ENCODE results near the gene KDM5B. TPM values are rescaled to one million over a fixed set of nuclear protein-coding genes. Genes with fewer than 3 reads are reported as not detected.

KDM5B gene
- total RNA-seq, 6 experiments from 2014 or later = 12.0 to 22.6 (median 16.1) TPM

DNA sequence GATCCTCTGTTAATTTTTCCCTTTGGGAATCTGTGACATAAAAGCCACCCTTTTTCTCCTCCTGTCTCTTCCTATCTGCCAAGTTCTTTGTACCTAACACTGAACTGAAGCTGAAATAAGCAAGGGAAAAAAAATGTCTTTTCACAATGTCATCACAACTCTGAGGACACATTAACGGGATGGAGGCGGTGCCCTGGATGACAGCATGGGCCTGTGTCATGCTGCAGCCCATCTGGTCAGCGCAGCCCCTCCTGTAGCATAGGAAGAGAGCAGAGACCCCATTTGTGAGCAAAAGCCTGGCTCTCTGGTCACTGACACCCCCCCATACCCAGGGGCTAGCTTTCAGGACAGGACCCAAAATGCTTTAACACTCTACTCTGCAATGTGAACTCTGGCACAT lies 120.4 kb downstream of the KDM5B start:
- Histone ChIP-seq H3K27me3 (no peaks in the 10 kb centered on the region), H3K4me1 (no peaks in the 10 kb centered on the region), H3K4me3 (no peak overlapping the region), H3K9me3 (no peaks in the 10 kb centered on the region), H3K27ac (no peak overlapping the region), H3K36me3 (no peaks in the 10 kb centered on the region)
- no peak for ATAC-seq
- intact Hi-C loops (cut with DNase I) = no loop called here
- TF ChIP-seq, protein P1, sequence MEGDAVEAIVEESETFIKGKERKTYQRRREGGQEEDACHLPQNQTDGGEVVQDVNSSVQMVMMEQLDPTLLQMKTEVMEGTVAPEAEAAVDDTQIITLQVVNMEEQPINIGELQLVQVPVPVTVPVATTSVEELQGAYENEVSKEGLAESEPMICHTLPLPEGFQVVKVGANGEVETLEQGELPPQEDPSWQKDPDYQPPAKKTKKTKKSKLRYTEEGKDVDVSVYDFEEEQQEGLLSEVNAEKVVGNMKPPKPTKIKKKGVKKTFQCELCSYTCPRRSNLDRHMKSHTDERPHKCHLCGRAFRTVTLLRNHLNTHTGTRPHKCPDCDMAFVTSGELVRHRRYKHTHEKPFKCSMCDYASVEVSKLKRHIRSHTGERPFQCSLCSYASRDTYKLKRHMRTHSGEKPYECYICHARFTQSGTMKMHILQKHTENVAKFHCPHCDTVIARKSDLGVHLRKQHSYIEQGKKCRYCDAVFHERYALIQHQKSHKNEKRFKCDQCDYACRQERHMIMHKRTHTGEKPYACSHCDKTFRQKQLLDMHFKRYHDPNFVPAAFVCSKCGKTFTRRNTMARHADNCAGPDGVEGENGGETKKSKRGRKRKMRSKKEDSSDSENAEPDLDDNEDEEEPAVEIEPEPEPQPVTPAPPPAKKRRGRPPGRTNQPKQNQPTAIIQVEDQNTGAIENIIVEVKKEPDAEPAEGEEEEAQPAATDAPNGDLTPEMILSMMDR (IDR thresholded peaks at IDR 0.05) = no peak
- no peak for TF ChIP-seq POLR2A (IDR thresholded peaks at IDR 0.05)
- no peak for DNase-seq
- WGBS (ENCODE audit: insufficient coverage, low coverage, low lambda C conversion rate, missing lambda C conversion rate) = 56% methylated on average over 3 of the region's 3 CpGs

DNA sequence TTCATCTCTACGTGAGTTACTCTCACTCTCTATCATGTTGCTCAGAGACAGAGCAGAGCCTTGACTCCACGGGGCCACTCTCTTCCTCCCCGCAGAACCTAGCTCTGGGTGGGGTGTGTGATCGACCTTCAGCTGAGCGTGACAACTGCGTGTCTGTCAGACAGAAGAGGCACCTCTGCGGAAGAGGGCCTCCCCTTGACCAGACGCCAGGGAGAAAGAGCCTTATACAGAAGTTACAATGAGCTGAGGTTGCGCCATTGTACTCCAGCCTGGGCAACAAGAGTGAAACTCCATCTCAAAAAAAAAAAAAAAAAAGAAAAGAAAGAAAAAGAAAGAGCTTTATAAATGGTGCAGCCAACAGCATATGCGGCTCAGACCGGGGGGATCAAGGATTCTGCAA lies 120.9 kb downstream of the KDM5B start:
- no peaks in the 10 kb centered on the region for H3K4me1 ChIP-seq
- DNase-seq = no peak
- no peaks in the 10 kb centered on the region for H3K27me3 ChIP-seq
- no peak overlapping the region for H3K27ac ChIP-seq
- no peak overlapping the region for H3K4me3 ChIP-seq
- WGBS (ENCODE audit: insufficient coverage, low coverage, low lambda C conversion rate, missing lambda C conversion rate) = 41% methylated on average over 9 of the region's 11 CpGs
- intact Hi-C loops (cut with DNase I) = no loop called here
- no peaks in the 10 kb centered on the region for H3K36me3 ChIP-seq
- no peaks in the 10 kb centered on the region for H3K9me3 ChIP-seq
- TF ChIP-seq, protein P1 (IDR thresholded peaks at IDR 0.05) = no peak
- TF ChIP-seq POLR2A (IDR thresholded peaks at IDR 0.05) = no peak
- no peak for ATAC-seq

DNA sequence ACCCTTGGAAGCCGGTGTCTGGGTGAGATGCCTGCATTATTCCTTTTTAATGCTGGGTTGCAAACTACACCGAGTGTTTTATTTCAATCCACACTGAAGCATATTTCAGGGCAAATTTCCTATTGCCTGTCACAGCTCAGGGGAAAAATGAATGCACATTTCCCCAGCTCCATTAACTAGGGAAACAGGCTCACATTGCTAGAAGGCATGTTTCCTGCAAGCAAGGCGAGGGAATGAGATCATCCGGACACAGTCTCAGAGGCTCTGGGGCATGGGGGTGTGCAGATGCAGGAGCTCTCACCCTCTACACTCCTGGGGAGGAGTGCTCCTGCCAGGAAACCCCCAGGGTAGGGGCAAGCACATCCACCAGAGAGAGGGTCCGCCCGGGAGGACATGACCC lies 122.6 kb downstream of the KDM5B start:
- no peak overlapping the region for H3K27ac ChIP-seq
- H3K27me3 ChIP-seq = no peaks in the 10 kb centered on the region
- intact Hi-C loops (cut with DNase I) = no loop called here
- ATAC-seq = no peak
- no peaks in the 10 kb centered on the region for H3K36me3 ChIP-seq
- H3K4me3 ChIP-seq = no peak overlapping the region
- no peaks in the 10 kb centered on the region for H3K9me3 ChIP-seq
- no peak for TF ChIP-seq POLR2A (IDR thresholded peaks at IDR 0.05)
- TF ChIP-seq, protein P1 (IDR thresholded peaks at IDR 0.05) = no peak
- 67% methylated on average over 5 of the region's 6 CpGs for whole genome bisulfite sequencing (ENCODE audit: insufficient coverage, low coverage, low lambda C conversion rate, missing lambda C conversion rate)
- no peaks in the 10 kb centered on the region for H3K4me1 ChIP-seq
- DNase-seq = no peak

DNA sequence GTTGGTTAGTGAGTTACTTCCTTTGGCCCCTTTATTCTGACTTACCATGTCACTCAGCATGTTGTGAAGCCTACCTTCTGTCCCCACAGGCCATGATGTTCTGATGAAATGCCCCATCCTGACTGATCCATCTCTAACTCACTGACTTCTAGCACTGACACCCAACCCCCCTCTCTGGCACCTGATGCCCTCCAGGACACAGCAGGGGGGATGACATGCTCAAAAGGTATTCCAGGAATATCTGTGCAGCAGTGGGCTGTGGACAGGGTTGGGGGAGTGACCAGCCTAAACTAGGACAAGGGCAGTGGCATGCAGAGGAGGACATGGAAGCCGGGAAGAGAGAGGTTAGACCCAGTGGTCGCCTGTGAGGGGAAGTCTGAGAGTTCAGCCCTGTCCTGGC lies 123.5 kb downstream of the KDM5B start:
- 19% methylated on average over 2 of the region's 2 CpGs for WGBS (ENCODE audit: insufficient coverage, low coverage, low lambda C conversion rate, missing lambda C conversion rate)
- intact Hi-C loops (cut with DNase I) = no loop called here
- no peak for TF ChIP-seq POLR2A (IDR thresholded peaks at IDR 0.05)
- TF ChIP-seq, protein P1 (IDR thresholded peaks at IDR 0.05) = no peak
- H3K36me3 ChIP-seq = no peaks in the 10 kb centered on the region
- ATAC-seq (no peak), DNase-seq (no peak)
- no peak overlapping the region for H3K27ac ChIP-seq
- H3K4me3 ChIP-seq = no peak overlapping the region
- H3K4me1 ChIP-seq = no peaks in the 10 kb centered on the region
- H3K9me3 ChIP-seq = no peaks in the 10 kb centered on the region
- H3K27me3 ChIP-seq = no peaks in the 10 kb centered on the region

DNA sequence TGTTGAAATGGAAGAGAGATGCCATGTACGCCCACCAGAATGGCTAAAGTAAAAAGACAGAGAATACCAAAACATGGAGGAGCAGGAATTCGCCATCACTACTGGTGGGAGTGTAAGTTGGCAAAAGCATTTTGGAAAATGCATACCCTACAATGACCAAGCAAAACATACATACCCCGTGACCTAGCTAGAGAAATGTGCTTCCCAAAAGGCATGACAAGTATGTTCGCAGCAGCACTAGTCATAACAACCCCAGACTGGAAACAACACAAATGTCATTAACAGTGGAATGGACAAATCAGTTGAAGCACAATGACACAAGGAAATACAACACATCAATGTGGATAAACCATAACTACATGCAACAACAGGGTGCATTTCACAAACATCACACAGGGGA lies 125.2 kb downstream of the KDM5B start:
- Histone ChIP-seq H3K27ac (no peak overlapping the region), H3K27me3 (no peaks in the 10 kb centered on the region), H3K4me3 (no peak overlapping the region), H3K4me1 (no peaks in the 10 kb centered on the region), H3K9me3 (no peaks in the 10 kb centered on the region), H3K36me3 (no peaks in the 10 kb centered on the region)
- intact Hi-C loops (cut with DNase I) = no loop called here
- TF ChIP-seq POLR2A (IDR thresholded peaks at IDR 0.05) = no peak
- TF ChIP-seq, protein P1 (IDR thresholded peaks at IDR 0.05) = no peak
- ATAC-seq (no peak), DNase-seq (no peak)
- 76% methylated on average over 4 of the region's 4 CpGs for WGBS (ENCODE audit: insufficient coverage, low coverage, low lambda C conversion rate, missing lambda C conversion rate)
